Measurements from ENCODE around the gene RFFL. TPM values are rescaled to one million over a fixed set of nuclear protein-coding genes. Genes with fewer than 3 reads are reported as not detected.
"Not testable (repeated sequence)": the region's sequence is repeated elsewhere in the genome, so short reads cannot be mapped to it uniquely, and the experiment has no call there.

The RFFL gene
- total RNA-seq, 1 experiment from 2014 or later: 14.6 TPM

DNA sequence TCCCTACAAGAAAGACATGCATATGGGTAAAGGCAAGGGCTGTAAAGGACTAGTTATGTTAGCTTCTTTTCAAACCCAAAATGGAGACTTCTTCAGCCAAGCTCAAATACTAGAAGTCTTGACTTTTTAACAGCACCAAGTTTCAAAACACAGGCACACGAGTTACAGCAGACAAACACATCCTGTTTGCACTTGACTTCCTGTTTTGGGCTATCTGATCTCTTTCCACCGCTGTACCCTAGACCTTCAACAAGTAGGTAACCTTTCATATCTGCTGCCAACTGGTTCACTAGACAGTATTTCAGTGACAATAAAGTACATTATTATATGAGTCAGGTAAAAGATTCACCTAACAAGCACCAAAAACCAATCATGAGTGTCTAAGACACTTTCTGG is 12.3 kb downstream of the RFFL start:
- H2AFZ ChIP-seq (ENCODE audit: low read length): no peak overlapping the region
- no peaks in the 10 kb centered on the region for H3K27me3 ChIP-seq (ENCODE audit: low read length)
- DNase-seq: no peak
- H4K20me1 ChIP-seq (ENCODE audit: insufficient read depth, low read depth, low read length): 0 out of 2 replicates have a peak, but pooled peaks cover 5% of the 10 kb centered on the region
- no peak overlapping the region for H3K4me3 ChIP-seq (ENCODE audit: low read length)
- H3K9me3 ChIP-seq (ENCODE audit: low read length): no peaks in the 10 kb centered on the region
- H3K4me2 ChIP-seq (ENCODE audit: low read depth, low read length, poor library complexity, severe bottlenecking): no peak overlapping the region
- no peak overlapping the region for H3K27ac ChIP-seq (ENCODE audit: low read length)
- peaks cover 35% of the 10 kb centered on the region for H3K4me1 ChIP-seq (ENCODE audit: low read length)
- peaks cover 22% of the 10 kb centered on the region for H3K79me2 ChIP-seq (ENCODE audit: low read length)
- no peak overlapping the region for H3K9ac ChIP-seq (ENCODE audit: low read length)
- no peaks in the 10 kb centered on the region for H3K9me2 ChIP-seq (replicated peaks; ENCODE audit: insufficient read depth, low read length)
- no peaks in the 10 kb centered on the region for H3K36me3 ChIP-seq (ENCODE audit: insufficient read depth, low read length)

DNA sequence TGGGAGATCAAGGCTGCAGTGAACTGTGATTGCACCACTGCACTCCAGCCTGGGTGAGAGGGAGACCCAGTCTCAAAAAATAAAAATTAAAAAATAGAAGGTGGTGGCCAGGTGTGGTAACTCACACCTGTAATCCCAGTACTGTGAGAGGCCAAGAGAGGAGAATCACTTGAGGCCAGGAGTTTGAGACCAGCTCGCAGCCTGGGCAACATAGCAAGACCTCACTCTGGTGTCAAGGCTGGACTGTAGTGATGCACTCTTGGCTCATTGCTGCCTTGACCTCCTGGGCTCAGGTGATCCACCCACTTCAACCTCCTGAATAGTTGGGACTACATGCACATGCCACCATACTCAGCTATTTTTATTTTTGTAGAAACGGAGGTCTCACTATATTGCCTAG is 13.3 kb downstream of the RFFL start:
- Histone ChIP-seq H3K4me3 (ENCODE audit: low read length) (no peak overlapping the region), H3K79me2 (ENCODE audit: low read length) (peaks cover 19% of the 10 kb centered on the region), H3K27ac (ENCODE audit: low read length) (no peak overlapping the region), H3K9me3 (ENCODE audit: low read length) (no peaks in the 10 kb centered on the region), H3K4me1 (ENCODE audit: low read length) (peaks cover 45% of the 10 kb centered on the region), H4K20me1 (ENCODE audit: insufficient read depth, low read depth, low read length) (0 out of 2 replicates have a peak, but pooled peaks cover 5% of the 10 kb centered on the region), H3K9ac (ENCODE audit: low read length) (no peak overlapping the region), H3K4me2 (ENCODE audit: low read depth, low read length, poor library complexity, severe bottlenecking) (no peak overlapping the region), H3K9me2 (replicated peaks; ENCODE audit: insufficient read depth, low read length) (no peaks in the 10 kb centered on the region), H2AFZ (ENCODE audit: low read length) (no peak overlapping the region), H3K27me3 (ENCODE audit: low read length) (no peaks in the 10 kb centered on the region), H3K36me3 (ENCODE audit: insufficient read depth, low read length) (no peaks in the 10 kb centered on the region)
- no peak for DNase-seq

DNA sequence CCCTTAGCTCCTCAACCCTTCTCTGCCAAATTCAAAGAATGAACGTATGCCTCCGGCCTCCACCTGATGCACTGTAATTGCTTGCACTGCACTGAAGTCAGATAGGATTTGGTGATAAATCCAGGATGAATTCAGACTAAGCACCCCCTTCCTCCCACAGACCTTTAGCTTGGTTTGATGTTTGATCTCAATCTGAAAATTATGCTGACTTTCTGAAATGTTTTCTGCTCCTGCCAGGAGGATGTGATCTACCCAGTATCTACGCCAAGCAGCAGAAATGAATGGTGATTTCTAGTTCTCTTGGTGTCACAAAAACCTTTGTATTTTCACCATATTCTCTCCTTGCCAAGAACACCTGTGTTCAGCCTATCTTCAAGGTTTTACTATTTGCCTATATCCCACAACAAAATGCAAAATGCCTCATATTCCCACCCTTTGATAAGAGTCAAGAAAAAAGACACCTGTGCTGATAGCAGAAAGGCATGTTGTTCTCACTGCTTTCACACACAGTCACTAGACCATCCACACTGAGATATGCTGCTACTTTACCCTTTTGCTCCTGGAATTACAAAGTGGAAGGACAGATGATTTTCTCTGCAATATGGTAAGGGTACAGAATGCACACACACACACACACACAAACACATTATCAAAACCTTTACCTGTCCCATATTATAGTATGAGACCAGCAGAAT is 14.7 kb downstream of the RFFL start:
- no peaks in the 10 kb centered on the region for H3K27me3 ChIP-seq (ENCODE audit: low read length)
- no peak overlapping the region for H2AFZ ChIP-seq (ENCODE audit: low read length)
- no peak overlapping the region for H3K4me3 ChIP-seq (ENCODE audit: low read length)
- peaks cover 59% of the 10 kb centered on the region for H3K4me1 ChIP-seq (ENCODE audit: low read length)
- peaks cover 22% of the 10 kb centered on the region for H3K79me2 ChIP-seq (ENCODE audit: low read length)
- no peak for DNase-seq
- H3K36me3 ChIP-seq (ENCODE audit: insufficient read depth, low read length): no peaks in the 10 kb centered on the region
- H3K9me3 ChIP-seq (ENCODE audit: low read length): no peaks in the 10 kb centered on the region
- no peaks in the 10 kb centered on the region for H3K9me2 ChIP-seq (replicated peaks; ENCODE audit: insufficient read depth, low read length)
- no peak overlapping the region for H3K4me2 ChIP-seq (ENCODE audit: low read depth, low read length, poor library complexity, severe bottlenecking)
- H3K27ac ChIP-seq (ENCODE audit: low read length): no peak overlapping the region
- no peak overlapping the region for H3K9ac ChIP-seq (ENCODE audit: low read length)
- 0 out of 2 replicates have a peak, but pooled peaks cover 5% of the 10 kb centered on the region for H4K20me1 ChIP-seq (ENCODE audit: insufficient read depth, low read depth, low read length)

DNA sequence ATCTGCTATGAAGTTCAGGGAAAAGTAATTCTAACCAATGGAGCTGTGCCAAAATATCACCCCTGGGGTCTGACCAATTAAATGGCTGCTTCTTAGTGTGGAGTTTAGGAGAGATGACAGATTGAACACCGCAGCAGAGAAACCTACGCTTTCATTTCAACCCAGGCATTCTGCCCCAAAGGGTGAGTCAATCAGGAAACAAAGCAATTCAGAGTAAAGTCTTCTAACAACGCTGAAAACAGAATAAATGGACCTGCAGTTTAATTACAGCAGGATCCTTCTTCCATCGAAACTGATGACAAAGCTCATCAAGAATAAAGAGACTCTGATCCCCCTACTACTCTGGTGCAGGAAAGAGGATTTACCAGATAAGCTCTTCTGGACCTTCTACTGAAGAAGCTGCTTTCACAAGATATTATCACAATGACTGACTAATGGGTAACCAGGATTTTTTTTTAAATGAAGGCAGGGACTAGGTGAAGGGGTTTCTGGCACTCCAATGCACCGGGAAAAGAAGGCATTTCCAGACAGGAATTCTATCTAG is 16.7 kb downstream of the RFFL start:
- H3K9ac ChIP-seq (ENCODE audit: low read length): no peak overlapping the region
- H3K27ac ChIP-seq (ENCODE audit: low read length): peak overlapping the region; percentile 35; the same call in 1 of the 2 replicates
- H3K4me2 ChIP-seq (ENCODE audit: low read depth, low read length, poor library complexity, severe bottlenecking): peak overlapping the region; percentile 24
- no peak for DNase-seq
- H3K4me1 ChIP-seq (ENCODE audit: low read length): peaks cover 46% of the 10 kb centered on the region
- H3K9me2 ChIP-seq (replicated peaks; ENCODE audit: insufficient read depth, low read length): no peaks in the 10 kb centered on the region
- H3K4me3 ChIP-seq (ENCODE audit: low read length): no peak overlapping the region
- no peaks in the 10 kb centered on the region for H3K27me3 ChIP-seq (ENCODE audit: low read length)
- no peak overlapping the region for H2AFZ ChIP-seq (ENCODE audit: low read length)
- no peaks in the 10 kb centered on the region for H3K36me3 ChIP-seq (ENCODE audit: insufficient read depth, low read length)
- H3K79me2 ChIP-seq (ENCODE audit: low read length): peaks cover 15% of the 10 kb centered on the region
- H4K20me1 ChIP-seq (ENCODE audit: insufficient read depth, low read depth, low read length): 0 out of 2 replicates have a peak, but pooled peaks cover 5% of the 10 kb centered on the region
- H3K9me3 ChIP-seq (ENCODE audit: low read length): no peaks in the 10 kb centered on the region

DNA sequence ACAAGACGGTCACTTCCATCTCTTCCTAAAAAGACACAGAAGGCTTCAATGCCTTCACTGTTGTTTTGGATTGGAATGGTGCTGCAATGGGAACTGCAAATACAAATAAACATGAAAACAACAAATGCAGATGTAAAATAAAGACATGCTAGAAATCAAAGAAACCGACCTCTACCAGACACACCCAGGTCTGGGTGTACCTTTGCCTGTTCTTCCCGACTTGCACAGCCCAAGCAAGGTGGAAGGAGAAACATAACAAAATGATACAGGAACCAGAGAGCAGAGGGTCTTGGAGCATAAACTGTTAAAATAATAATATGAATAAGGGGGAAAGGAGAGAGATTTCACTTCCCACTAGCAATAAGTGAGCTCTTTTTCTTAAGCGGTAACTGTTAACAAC is 17.3 kb downstream of the RFFL start:
- no peak overlapping the region for H2AFZ ChIP-seq (ENCODE audit: low read length)
- peaks cover 43% of the 10 kb centered on the region for H3K4me1 ChIP-seq (ENCODE audit: low read length)
- peaks cover 13% of the 10 kb centered on the region; the same call in 1 of the 2 replicates for H3K79me2 ChIP-seq (ENCODE audit: low read length)
- 0 out of 2 replicates have a peak, but pooled peaks cover 2% of the 10 kb centered on the region for H3K36me3 ChIP-seq (ENCODE audit: insufficient read depth, low read length)
- H3K4me2 ChIP-seq (ENCODE audit: low read depth, low read length, poor library complexity, severe bottlenecking): peak overlapping the region; percentile 24
- no peaks in the 10 kb centered on the region for H3K9me2 ChIP-seq (replicated peaks; ENCODE audit: insufficient read depth, low read length)
- 0 out of 2 replicates have a peak, but pooled peaks cover 5% of the 10 kb centered on the region for H4K20me1 ChIP-seq (ENCODE audit: insufficient read depth, low read depth, low read length)
- DNase-seq: no peak
- peak overlapping the region; percentile 35; the same call in 1 of the 2 replicates for H3K27ac ChIP-seq (ENCODE audit: low read length)
- H3K9me3 ChIP-seq (ENCODE audit: low read length): no peaks in the 10 kb centered on the region
- no peak overlapping the region; the same call in 1 of the 2 replicates for H3K9ac ChIP-seq (ENCODE audit: low read length)
- no peaks in the 10 kb centered on the region for H3K27me3 ChIP-seq (ENCODE audit: low read length)
- no peak overlapping the region for H3K4me3 ChIP-seq (ENCODE audit: low read length)

DNA sequence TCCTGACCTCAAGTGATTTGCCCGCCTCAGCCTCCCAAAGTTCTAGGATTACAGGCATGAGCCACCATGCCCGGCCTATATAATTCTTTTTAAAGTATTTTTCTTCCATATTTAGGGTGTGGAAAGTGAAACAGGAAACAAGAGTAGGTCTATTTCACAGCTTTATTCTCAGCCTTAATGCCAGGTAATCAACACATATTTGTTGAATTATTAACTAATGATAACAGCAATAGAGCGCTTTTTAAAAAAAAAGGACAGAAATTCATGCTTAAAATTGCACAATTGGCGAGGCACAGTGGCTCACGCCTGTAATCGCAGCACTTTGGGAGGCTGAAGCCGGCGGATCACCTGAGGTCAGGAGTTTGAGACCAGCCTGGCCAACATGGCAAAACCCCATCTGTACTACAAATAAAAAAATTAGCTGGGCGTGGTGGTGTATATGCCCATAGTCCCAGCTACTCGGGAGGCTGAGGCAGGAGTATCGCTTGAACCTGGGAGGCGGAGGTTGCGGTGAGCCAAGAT is 18.0 kb downstream of the RFFL start:
- H3K4me3 ChIP-seq (ENCODE audit: low read length); H3K27ac ChIP-seq (ENCODE audit: low read length): not testable (repeated sequence)

DNA sequence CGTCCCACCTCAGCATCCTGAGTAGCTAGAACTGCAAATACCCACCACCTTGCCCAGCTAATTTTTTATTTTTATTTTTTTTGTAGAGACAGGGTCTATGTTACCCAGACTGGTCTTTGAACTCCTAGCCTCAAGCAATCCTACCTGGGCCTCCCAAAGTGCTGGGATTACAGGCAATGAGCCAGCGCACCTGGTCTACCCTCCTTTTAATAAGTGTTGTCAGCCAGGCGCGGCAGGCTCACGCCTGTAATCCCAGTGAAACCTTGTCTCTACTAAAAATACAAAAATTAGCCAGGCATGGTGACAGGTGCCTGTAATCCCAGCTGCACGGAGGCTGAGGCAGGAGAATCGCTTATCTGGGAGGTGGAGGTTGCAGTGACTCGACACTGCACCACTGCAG is 19.3 kb downstream of the RFFL start:
- no peak overlapping the region for H3K9ac ChIP-seq (ENCODE audit: low read length)
- H3K9me2 ChIP-seq (replicated peaks; ENCODE audit: insufficient read depth, low read length): no peaks in the 10 kb centered on the region
- H3K36me3 ChIP-seq (ENCODE audit: insufficient read depth, low read length): 0 out of 2 replicates have a peak, but pooled peaks cover 5% of the 10 kb centered on the region
- H3K9me3 ChIP-seq (ENCODE audit: low read length): no peaks in the 10 kb centered on the region
- peaks cover 14% of the 10 kb centered on the region; the same call in 1 of the 2 replicates for H3K79me2 ChIP-seq (ENCODE audit: low read length)
- H3K4me3 ChIP-seq (ENCODE audit: low read length): no peak overlapping the region
- peaks cover 36% of the 10 kb centered on the region for H3K4me1 ChIP-seq (ENCODE audit: low read length)
- H3K4me2 ChIP-seq (ENCODE audit: low read depth, low read length, poor library complexity, severe bottlenecking): peak overlapping the region; percentile 11
- DNase-seq: no peak
- no peak overlapping the region for H3K27ac ChIP-seq (ENCODE audit: low read length)
- 0 out of 2 replicates have a peak, but pooled peaks cover 3% of the 10 kb centered on the region for H4K20me1 ChIP-seq (ENCODE audit: insufficient read depth, low read depth, low read length)
- no peaks in the 10 kb centered on the region for H3K27me3 ChIP-seq (ENCODE audit: low read length)
- H2AFZ ChIP-seq (ENCODE audit: low read length): no peak overlapping the region

More for the DNA sequence above, 18.0 kb downstream of the RFFL start:
- peaks cover 41% of the 10 kb centered on the region for H3K4me1 ChIP-seq (ENCODE audit: low read length)
- not testable (repeated sequence) for H3K27me3 ChIP-seq (ENCODE audit: low read length); H3K4me2 ChIP-seq (ENCODE audit: low read depth, low read length, poor library complexity, severe bottlenecking); H2AFZ ChIP-seq (ENCODE audit: low read length); H4K20me1 ChIP-seq (ENCODE audit: insufficient read depth, low read depth, low read length); H3K36me3 ChIP-seq (ENCODE audit: insufficient read depth, low read length); H3K9me2 ChIP-seq (replicated peaks; ENCODE audit: insufficient read depth, low read length); H3K9ac ChIP-seq (ENCODE audit: low read length); DNase-seq; H3K9me3 ChIP-seq (ENCODE audit: low read length)
- peaks cover 15% of the 10 kb centered on the region; the same call in 1 of the 2 replicates for H3K79me2 ChIP-seq (ENCODE audit: low read length)

DNA sequence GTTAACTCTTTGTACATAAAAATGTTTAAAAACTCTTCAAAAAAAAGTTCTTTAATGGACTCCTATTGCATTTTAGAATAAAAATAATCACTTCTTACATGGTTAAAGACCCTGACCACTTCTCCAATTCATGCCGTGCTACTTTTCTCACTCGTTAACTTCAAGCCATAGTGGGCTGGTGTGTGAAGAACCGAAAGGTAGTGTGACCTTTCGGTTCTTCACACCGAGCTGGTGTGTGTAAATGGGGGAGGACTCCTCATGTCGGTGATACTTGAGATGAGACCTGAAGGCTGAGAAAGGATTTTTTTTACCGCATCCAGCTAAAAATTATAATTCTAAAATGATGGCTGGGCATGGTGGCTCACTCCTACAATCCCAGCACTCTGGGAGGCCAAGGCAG is 22.1 kb downstream of the RFFL start:
- H3K4me1 ChIP-seq (ENCODE audit: low read length): peaks cover 26% of the 10 kb centered on the region
- H3K79me2 ChIP-seq (ENCODE audit: low read length): peaks cover 9% of the 10 kb centered on the region; the same call in 1 of the 2 replicates
- H3K4me3 ChIP-seq (ENCODE audit: low read length): no peak overlapping the region
- no peak overlapping the region for H3K27ac ChIP-seq (ENCODE audit: low read length)
- no peaks in the 10 kb centered on the region for H3K9me3 ChIP-seq (ENCODE audit: low read length)
- H2AFZ ChIP-seq (ENCODE audit: low read length): no peak overlapping the region
- H3K9ac ChIP-seq (ENCODE audit: low read length): no peak overlapping the region
- no peak for DNase-seq
- no peaks in the 10 kb centered on the region for H3K27me3 ChIP-seq (ENCODE audit: low read length)
- H3K36me3 ChIP-seq (ENCODE audit: insufficient read depth, low read length): 0 out of 2 replicates have a peak, but pooled peaks cover 5% of the 10 kb centered on the region
- no peak overlapping the region for H3K4me2 ChIP-seq (ENCODE audit: low read depth, low read length, poor library complexity, severe bottlenecking)
- peaks cover 3% of the 10 kb centered on the region; the same call in 1 of the 2 replicates for H4K20me1 ChIP-seq (ENCODE audit: insufficient read depth, low read depth, low read length)
- no peaks in the 10 kb centered on the region for H3K9me2 ChIP-seq (replicated peaks; ENCODE audit: insufficient read depth, low read length)

Data from Karpas-422 (cell line).